Type B pancreatic cell (in vitro differentiated cells): ENCODE measurements around the gene KCNC3. TPM values are rescaled to one million over a fixed set of nuclear protein-coding genes. Genes with fewer than 3 reads are reported as not detected.
"Not testable (repeated sequence)": the region's sequence is repeated elsewhere in the genome, so short reads cannot be mapped to it uniquely, and the experiment has no call there.

Experiments used
- DNase-seq: peaks from one replicate; pipeline ENCODE4 v3.0.0; 2021; ENCODE audit warnings: mixed read lengths; ENCODE audit not compliant: unreplicated experiment; ENCODE audit errors: extremely low spot score
- H3K27ac Mint-ChIP-seq: 2 replicates; pipeline ENCODE4 v1.8.0; 2021; ENCODE audit warnings: mild to moderate bottlenecking, mixed read lengths
- H3K27me3 Mint-ChIP-seq: 2 replicates; pipeline ENCODE4 v1.8.0; 2021; ENCODE audit warnings: mixed read lengths
- H3K36me3 Mint-ChIP-seq: 2 replicates; pipeline ENCODE4 v1.8.0; 2021; ENCODE audit warnings: mixed read lengths
- H3K4me1 Mint-ChIP-seq: one replicate; pipeline ENCODE4 v1.8.0; 2021; ENCODE audit warnings: mixed read lengths; ENCODE audit not compliant: unreplicated experiment
- H3K4me3 Mint-ChIP-seq: 2 replicates; pipeline ENCODE4 v1.8.0; 2021; ENCODE audit warnings: mild to moderate bottlenecking, mixed read lengths
- H3K9me3 Mint-ChIP-seq: 2 replicates; pipeline ENCODE4 v1.8.0; 2021; ENCODE audit warnings: mixed read lengths
- total RNA-seq: library from RNA; stranded (reverse); gene quantifications from 2 replicates; pipeline ENCODE4 v1.2.1, GENCODE V29; 2021; ENCODE audit warnings: low replicate concordance
- TF ChIP-seq, protein P1 (sequence below): fragments of 200-600 bp; sonication (generic); conservative IDR thresholded peaks from 2 replicates; pipeline ENCODE4 v1.5.0; 2021; ENCODE audit warnings: antibody characterized with exemption, mild to moderate bottlenecking

KCNC3 gene
- total RNA-seq, 1 donor from 2014 or later = 9.5 TPM

GRCh38 chr19:50344661-50345318 lies 15.6 kb upstream of the KCNC3 start:
- Mint-ChIP-seq H3K9me3 (no peaks in the 10 kb centered on the region), H3K4me3 (no peak overlapping the region), H3K27ac (no peak overlapping the region), H3K27me3 (no peaks in the 10 kb centered on the region), H3K36me3 (peaks cover 13% of the 10 kb centered on the region), H3K4me1 (no peaks in the 10 kb centered on the region)
- no peak for DNase-seq
- TF ChIP-seq, protein P1, sequence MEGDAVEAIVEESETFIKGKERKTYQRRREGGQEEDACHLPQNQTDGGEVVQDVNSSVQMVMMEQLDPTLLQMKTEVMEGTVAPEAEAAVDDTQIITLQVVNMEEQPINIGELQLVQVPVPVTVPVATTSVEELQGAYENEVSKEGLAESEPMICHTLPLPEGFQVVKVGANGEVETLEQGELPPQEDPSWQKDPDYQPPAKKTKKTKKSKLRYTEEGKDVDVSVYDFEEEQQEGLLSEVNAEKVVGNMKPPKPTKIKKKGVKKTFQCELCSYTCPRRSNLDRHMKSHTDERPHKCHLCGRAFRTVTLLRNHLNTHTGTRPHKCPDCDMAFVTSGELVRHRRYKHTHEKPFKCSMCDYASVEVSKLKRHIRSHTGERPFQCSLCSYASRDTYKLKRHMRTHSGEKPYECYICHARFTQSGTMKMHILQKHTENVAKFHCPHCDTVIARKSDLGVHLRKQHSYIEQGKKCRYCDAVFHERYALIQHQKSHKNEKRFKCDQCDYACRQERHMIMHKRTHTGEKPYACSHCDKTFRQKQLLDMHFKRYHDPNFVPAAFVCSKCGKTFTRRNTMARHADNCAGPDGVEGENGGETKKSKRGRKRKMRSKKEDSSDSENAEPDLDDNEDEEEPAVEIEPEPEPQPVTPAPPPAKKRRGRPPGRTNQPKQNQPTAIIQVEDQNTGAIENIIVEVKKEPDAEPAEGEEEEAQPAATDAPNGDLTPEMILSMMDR = no peak

DNA sequence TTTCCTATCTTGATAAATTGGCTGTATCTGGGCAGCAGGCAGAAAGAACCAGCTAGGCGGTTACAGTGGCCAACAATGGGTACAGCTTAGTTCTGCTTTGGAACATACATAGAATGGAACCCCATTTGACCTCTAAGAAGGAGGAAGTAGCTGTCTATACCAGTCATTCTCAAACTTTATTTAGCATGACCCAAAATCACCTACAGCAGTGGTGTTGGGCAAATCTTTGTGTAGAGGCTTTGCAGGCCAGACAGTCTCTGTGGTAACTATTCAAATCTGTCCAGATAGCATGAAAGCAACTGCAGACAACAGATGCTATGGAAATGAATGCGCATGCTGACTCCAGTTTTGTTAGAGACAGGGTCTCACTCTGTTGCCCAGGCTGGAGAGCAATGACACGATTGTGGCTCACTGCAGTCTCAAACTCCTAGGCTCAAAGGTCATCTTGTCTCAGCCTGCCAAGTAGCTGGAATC lies 12.0 kb upstream of the KCNC3 start:
- Mint-ChIP-seq H3K9me3 (no peaks in the 10 kb centered on the region), H3K27me3 (no peaks in the 10 kb centered on the region), H3K36me3 (peaks cover 11% of the 10 kb centered on the region), H3K4me3 (no peak overlapping the region), H3K4me1 (no peaks in the 10 kb centered on the region), H3K27ac (no peak overlapping the region)
- no peak for DNase-seq
- TF ChIP-seq, protein P1 = no peak

DNA sequence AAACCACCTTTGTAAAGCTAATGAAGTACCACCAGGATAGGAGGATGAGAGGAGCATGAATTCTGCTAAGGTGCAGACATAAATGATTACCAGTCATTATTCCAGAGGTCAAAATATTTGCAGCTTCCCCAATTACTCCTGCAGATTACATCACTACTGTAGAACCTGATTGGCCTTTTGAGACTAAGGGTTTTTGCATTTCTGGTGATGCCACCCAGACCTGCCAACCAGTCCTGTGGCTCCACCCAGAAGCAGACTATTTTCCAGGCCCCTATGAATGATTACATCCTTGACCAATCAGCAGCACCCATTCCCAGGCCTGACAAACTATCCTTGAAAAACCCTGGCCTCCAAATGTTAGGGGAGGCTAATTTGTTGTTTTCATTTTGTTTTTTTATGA lies 11.2 kb upstream of the KCNC3 start:
- peaks cover 14% of the 10 kb centered on the region for H3K36me3 Mint-ChIP-seq
- peaks cover 6% of the 10 kb centered on the region for H3K9me3 Mint-ChIP-seq
- TF ChIP-seq, protein P1 = no peak
- no peak overlapping the region for H3K4me3 Mint-ChIP-seq
- H3K4me1 Mint-ChIP-seq = peaks cover 5% of the 10 kb centered on the region
- DNase-seq = no peak
- no peak overlapping the region for H3K27ac Mint-ChIP-seq
- H3K27me3 Mint-ChIP-seq = no peaks in the 10 kb centered on the region

DNA sequence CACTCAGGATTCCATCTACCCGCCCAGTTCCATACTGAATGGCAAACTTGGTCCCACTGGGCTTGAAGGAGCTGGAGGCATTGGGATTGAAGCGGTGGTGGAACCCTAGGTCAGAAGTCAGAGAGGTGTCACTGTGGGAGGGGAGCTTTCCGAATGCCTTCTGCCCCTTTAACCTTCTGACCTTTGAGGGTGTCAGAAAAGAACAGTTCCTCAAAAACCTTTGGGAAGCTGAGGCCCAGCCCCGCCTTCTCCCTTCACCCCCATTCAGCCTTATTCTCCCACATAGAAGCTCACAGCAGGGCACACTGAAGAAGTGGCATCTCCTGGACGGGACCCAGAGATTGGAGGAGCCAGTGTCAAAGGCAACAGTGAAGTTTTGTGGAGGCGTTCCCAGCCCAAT lies 7.9 kb upstream of the KCNC3 start:
- H3K36me3 Mint-ChIP-seq, H3K4me3 Mint-ChIP-seq, H3K9me3 Mint-ChIP-seq, H3K27ac Mint-ChIP-seq, H3K27me3 Mint-ChIP-seq, DNase-seq: not testable (repeated sequence)
- H3K4me1 Mint-ChIP-seq = peaks cover 12% of the 10 kb centered on the region

- peak overlapping the region; percentile 68 for H3K4me3 Mint-ChIP-seq
- H3K27ac Mint-ChIP-seq = peak overlapping the region; percentile 97
- TF ChIP-seq, protein P1 = no peak
- peaks cover 8% of the 10 kb centered on the region for H3K36me3 Mint-ChIP-seq
- H3K9me3 Mint-ChIP-seq = peaks cover 9% of the 10 kb centered on the region
- peaks cover 14% of the 10 kb centered on the region for H3K27me3 Mint-ChIP-seq
- no peak for DNase-seq
- peaks cover 17% of the 10 kb centered on the region for H3K4me1 Mint-ChIP-seq
Observed at GRCh38 chr19:50334741-50335421, 5.7 kb upstream of the KCNC3 start.
